ENCODE data around the gene RNU6-9. TPM values are rescaled to one million over a fixed set of nuclear protein-coding genes. Genes with fewer than 3 reads are reported as not detected.

The RNU6-9 gene
- total and polyA plus RNA-seq, 2 of the 13 experiments (the other 11 are each of a cell fraction or from before 2014, with no cell fraction given) = under 0.01 TPM; not detected in 1

- peak; percentile 46; the same call in 1 of the 2 replicates for TF ChIP-seq ZBTB21 (CRISPR knock-in tag; IDR thresholded peaks at IDR 0.05)
- peak; percentile 87; the same call in 1 of the 2 replicates for TF ChIP-seq ZSCAN25 (CRISPR knock-in tag; IDR thresholded peaks at IDR 0.05)
- 0 out of 2 replicates have a peak, but pooled peaks have one; percentile 27 for TF ChIP-seq ZNF253 (CRISPR knock-in tag; IDR thresholded peaks at IDR 0.05; ENCODE audit: borderline replicate concordance)
- TF ChIP-seq, protein P1, sequence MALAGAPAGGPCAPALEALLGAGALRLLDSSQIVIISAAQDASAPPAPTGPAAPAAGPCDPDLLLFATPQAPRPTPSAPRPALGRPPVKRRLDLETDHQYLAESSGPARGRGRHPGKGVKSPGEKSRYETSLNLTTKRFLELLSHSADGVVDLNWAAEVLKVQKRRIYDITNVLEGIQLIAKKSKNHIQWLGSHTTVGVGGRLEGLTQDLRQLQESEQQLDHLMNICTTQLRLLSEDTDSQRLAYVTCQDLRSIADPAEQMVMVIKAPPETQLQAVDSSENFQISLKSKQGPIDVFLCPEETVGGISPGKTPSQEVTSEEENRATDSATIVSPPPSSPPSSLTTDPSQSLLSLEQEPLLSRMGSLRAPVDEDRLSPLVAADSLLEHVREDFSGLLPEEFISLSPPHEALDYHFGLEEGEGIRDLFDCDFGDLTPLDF (CRISPR knock-in tag; IDR thresholded peaks at IDR 0.05) = peak; percentile 70
- no peak; the same call in 1 of the 2 replicates for TF ChIP-seq ARNTL (CRISPR knock-in tag; IDR thresholded peaks at IDR 0.05)
- peak; percentile 63 for TF ChIP-seq GFI1 (CRISPR knock-in tag; IDR thresholded peaks at IDR 0.05; ENCODE audit: borderline replicate concordance)
- TF ChIP-seq MXD4 (CRISPR knock-in tag; IDR thresholded peaks at IDR 0.05) = peak; percentile 88; the same call in 1 of the 2 replicates
- TF ChIP-seq POLR2A (IDR thresholded peaks at IDR 0.05; ENCODE audit: insufficient read depth in 1 of 2, low read depth in 2 of 2, low read length in 2 of 2) = peak in 1 of 2 experiments; percentile 76; a peak in 2 of 4 replicates
- peak; percentile 78 for TF ChIP-seq ZNF263 (CRISPR knock-in tag; IDR thresholded peaks at IDR 0.05)
- 0 out of 2 replicates have a peak, but pooled peaks have one; percentile 50 for TF ChIP-seq TARDBP (CRISPR knock-in tag; IDR thresholded peaks at IDR 0.05)
- TF ChIP-seq KMT2B (CRISPR knock-in tag; IDR thresholded peaks at IDR 0.05) = no peak; the same call in 1 of the 2 replicates
- peak; percentile 67 for TF ChIP-seq POGZ (CRISPR knock-in tag; IDR thresholded peaks at IDR 0.05)
- TF ChIP-seq SOX13 (IDR thresholded peaks at IDR 0.05) = no peak
- peak in 1 of 2 experiments; percentile 36; a peak in 1 of 4 replicates for TF ChIP-seq SOX13 (CRISPR knock-in tag; conservative IDR thresholded peaks at IDR 0.05 in 1 of 2, IDR thresholded peaks at IDR 0.05 in 1 of 2)
- TF ChIP-seq ZNF512 (CRISPR knock-in tag; IDR thresholded peaks at IDR 0.05) = no peak
- TF ChIP-seq ZSCAN9 (CRISPR knock-in tag; IDR thresholded peaks at IDR 0.05; ENCODE audit: borderline replicate concordance) = peak; percentile 71; the same call in 1 of the 2 replicates
- no peak for TF ChIP-seq ZNF382 (CRISPR knock-in tag; IDR thresholded peaks at IDR 0.05; ENCODE audit: borderline replicate concordance)
- 0 out of 2 replicates have a peak, but pooled peaks have one; percentile 60 for TF ChIP-seq TP53 (CRISPR knock-in tag; conservative IDR thresholded peaks at IDR 0.05)
- TF ChIP-seq RFXAP (CRISPR knock-in tag; IDR thresholded peaks at IDR 0.05; ENCODE audit: borderline replicate concordance) = peak; percentile 82
- TF ChIP-seq RCOR2 (CRISPR knock-in tag; IDR thresholded peaks at IDR 0.05) = peak; percentile 28; the same call in 1 of the 2 replicates
- TF ChIP-seq ZNF264 (CRISPR knock-in tag; IDR thresholded peaks at IDR 0.05) = peak; percentile 74; the same call in 1 of the 2 replicates
- TF ChIP-seq MTF1 (CRISPR knock-in tag; IDR thresholded peaks at IDR 0.05) = 0 out of 2 replicates have a peak, but pooled peaks have one; percentile 51
- peak; percentile 63; the same call in 1 of the 2 replicates for TF ChIP-seq ZSCAN20 (CRISPR knock-in tag; IDR thresholded peaks at IDR 0.05; ENCODE audit: borderline replicate concordance)
- TF ChIP-seq ATAD3A (CRISPR knock-in tag; IDR thresholded peaks at IDR 0.05) = no peak
- TF ChIP-seq ZMYM3 (CRISPR knock-in tag; IDR thresholded peaks at IDR 0.05) = 0 out of 2 replicates have a peak, but pooled peaks have one; percentile 12
- TF ChIP-seq SRY (CRISPR knock-in tag; IDR thresholded peaks at IDR 0.05) = 0 out of 2 replicates have a peak, but pooled peaks have one; percentile 79
- TF ChIP-seq, protein P2, sequence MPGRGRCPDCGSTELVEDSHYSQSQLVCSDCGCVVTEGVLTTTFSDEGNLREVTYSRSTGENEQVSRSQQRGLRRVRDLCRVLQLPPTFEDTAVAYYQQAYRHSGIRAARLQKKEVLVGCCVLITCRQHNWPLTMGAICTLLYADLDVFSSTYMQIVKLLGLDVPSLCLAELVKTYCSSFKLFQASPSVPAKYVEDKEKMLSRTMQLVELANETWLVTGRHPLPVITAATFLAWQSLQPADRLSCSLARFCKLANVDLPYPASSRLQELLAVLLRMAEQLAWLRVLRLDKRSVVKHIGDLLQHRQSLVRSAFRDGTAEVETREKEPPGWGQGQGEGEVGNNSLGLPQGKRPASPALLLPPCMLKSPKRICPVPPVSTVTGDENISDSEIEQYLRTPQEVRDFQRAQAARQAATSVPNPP (CRISPR knock-in tag; IDR thresholded peaks at IDR 0.05) = peak; percentile 78; the same call in 1 of the 2 replicates
- no peak for TF ChIP-seq ZKSCAN1 (IDR thresholded peaks at IDR 0.05; ENCODE audit: low read length)
Observed at GRCh38 chr19:917323-918151, 24.3 kb downstream of the RNU6-9 start, which contains the start of gene KISS1R (continued).

All from HepG2 (cell line).